HG03520 (cell line): Measurements from ENCODE around the gene COL7A1.

Source experiments
- ATAC-seq: cut with Tn5 transposase; IDR thresholded peaks from one replicate; pipeline ENCODE4 v1.9.1; 2021; ENCODE audit warnings: mild to moderate bottlenecking, moderate library complexity; ENCODE audit not compliant: unreplicated experiment

Gene COL7A1

GRCh38 chr3:48592519-48593087 lies 2.5 kb downstream of the COL7A1 start:
- ATAC-seq = no peak

GRCh38 chr3:48591886-48592518 lies 3.1 kb downstream of the COL7A1 start:
- ATAC-seq = no peak

- ATAC-seq = no peak
Measured at GRCh38 chr3:48591436-48591835, 3.7 kb downstream of the COL7A1 start.

GRCh38 chr3:48588230-48588629 lies 6.9 kb downstream of the COL7A1 start:
- ATAC-seq = no peak

GRCh38 chr3:48587686-48588085 lies 7.4 kb downstream of the COL7A1 start:
- ATAC-seq = no peak

- ATAC-seq = no peak
Measured at GRCh38 chr3:48585411-48585810, 9.7 kb downstream of the COL7A1 start.

GRCh38 chr3:48584836-48585235 lies 10.3 kb downstream of the COL7A1 start:
- ATAC-seq = no peak

- ATAC-seq = no peak
Measured at GRCh38 chr3:48581621-48582481, 13.3 kb downstream of the COL7A1 start.

- no peak for ATAC-seq
Measured at GRCh38 chr3:48576647-48577046, 18.5 kb downstream of the COL7A1 start.

- ATAC-seq = no peak
Measured at GRCh38 chr3:48575366-48575765, 19.8 kb downstream of the COL7A1 start.

- ATAC-seq = no peak
Measured at GRCh38 chr3:48573973-48574585, 21.1 kb downstream of the COL7A1 start.

- no peak for ATAC-seq
Measured at GRCh38 chr3:48572517-48572916, 22.6 kb downstream of the COL7A1 start.

- ATAC-seq = no peak
Measured at GRCh38 chr3:48571938-48572337, 23.2 kb downstream of the COL7A1 start.

GRCh38 chr3:48569808-48570450 lies 25.2 kb downstream of the COL7A1 start:
- no peak for ATAC-seq

- no peak for ATAC-seq
Measured at GRCh38 chr3:48569400-48569799, 25.7 kb downstream of the COL7A1 start.

- ATAC-seq = no peak
Measured at GRCh38 chr3:48568476-48568875, 26.7 kb downstream of the COL7A1 start.

- ATAC-seq = no peak
Measured at GRCh38 chr3:48567500-48567899, 27.6 kb downstream of the COL7A1 start.

- no peak for ATAC-seq
Measured at GRCh38 chr3:48567090-48567489, 28.0 kb downstream of the COL7A1 start.

- no peak for ATAC-seq
Measured at GRCh38 chr3:48566401-48566760, 28.7 kb downstream of the COL7A1 start.

- no peak for ATAC-seq
Measured at GRCh38 chr3:48565591-48566400, 29.3 kb downstream of the COL7A1 start.
